HPDE6-E6E7 (cell line): ENCODE measurements around the gene SZT2.

Source experiments
- DNase-seq: peaks from one replicate; pipeline ENCODE4 v3.0.0; 2011; ENCODE audit warnings: missing footprints; ENCODE audit errors: extremely low spot score

SZT2 gene

DNA sequence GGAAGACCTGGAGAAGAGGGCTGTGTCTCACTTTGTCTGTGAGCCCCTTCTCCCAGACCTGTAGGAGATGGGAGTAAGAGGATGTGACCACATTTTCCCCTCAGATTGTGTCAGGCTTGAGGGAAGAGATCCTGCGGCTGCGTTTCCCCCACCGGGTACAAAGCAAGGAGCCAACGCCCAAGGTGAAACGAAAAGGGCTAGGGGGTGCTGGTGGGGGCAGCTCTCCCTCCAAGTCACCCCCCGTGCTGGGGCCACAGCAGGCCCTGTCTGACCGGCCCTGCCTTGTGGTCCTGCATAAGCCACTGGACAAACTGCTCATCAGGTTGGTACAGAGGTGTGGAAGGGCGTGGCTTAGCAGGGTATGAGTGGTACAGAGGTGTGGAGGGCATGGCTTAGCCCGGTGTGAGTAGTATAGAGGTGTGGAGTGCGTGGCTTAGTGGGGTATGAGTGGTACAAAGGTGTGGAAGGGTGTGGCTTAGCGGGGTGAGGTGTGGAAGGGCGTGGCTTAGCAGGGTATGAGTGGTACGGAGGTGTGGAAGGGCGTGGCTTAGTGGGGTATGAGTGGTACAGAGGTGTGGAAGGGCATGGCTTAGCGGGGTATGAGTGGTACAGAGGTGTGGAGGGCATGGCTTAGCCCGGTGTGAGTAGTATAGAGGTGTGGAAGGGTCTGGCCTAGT, 33.4 kb downstream of the SZT2 start:
- no peak for DNase-seq

DNA sequence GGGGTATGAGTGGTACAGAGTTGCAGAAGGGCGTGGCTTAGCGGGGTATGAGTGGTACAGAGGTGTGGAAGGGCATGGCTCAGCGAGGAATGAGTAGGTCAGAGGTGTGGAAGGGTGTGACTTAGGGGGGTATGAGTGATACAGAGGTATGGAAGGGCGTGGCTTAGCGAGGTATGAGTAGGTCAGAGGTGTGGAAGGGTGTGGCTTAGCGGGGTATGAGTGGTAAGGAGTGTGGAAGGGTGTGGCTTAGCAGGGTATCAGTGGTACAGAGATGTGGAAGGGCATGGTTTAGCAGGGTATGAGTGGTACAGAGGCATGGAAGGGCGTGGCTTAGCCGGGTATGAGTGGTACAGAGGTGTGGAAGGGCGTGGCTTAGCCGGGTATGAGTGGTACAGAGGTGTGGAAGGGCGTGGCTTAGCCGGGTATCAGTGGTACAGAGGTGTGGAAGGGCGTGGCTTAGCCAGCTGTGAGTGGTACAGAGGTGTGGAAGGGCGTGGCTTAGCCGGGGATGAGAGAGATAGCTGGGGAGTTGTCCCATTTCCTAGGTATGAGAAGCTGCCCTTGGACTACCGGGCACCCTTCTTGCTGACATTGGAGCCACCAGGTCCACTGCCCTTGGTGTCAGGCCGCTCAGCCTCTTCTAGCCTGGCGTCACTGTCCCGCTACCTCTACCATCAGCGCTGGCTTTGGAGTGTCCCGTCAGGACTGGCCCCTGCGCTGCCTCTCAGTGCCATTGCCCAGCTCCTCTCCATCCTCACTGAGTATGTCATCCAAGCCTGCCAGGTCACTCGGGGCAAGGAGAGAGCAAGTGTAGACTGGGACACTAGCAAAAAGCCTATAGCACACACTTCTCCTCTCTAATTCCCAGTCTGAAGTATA, 34.2 kb downstream of the SZT2 start:
- peak; percentile 56 for DNase-seq

DNA sequence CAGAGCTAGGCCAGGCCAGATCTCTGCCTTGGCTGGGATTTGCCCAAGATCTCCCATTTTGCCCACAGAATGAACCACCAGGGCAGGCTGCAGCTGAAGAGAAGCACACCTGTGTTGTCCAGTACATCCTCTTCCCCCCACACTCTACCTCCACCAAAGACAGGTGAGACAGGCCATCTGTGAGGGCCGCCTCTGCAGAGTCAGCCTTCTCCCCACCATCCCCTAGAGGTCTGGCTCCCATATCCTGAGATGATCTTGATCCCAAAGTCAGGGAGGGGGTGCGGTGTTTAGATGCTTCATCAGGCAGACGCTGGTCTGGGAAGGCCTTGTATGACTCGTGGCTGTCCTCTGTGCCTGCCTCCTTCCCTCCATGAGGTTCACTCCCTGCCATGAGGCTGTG, 35.3 kb downstream of the SZT2 start:
- DNase-seq, result no peak

DNA sequence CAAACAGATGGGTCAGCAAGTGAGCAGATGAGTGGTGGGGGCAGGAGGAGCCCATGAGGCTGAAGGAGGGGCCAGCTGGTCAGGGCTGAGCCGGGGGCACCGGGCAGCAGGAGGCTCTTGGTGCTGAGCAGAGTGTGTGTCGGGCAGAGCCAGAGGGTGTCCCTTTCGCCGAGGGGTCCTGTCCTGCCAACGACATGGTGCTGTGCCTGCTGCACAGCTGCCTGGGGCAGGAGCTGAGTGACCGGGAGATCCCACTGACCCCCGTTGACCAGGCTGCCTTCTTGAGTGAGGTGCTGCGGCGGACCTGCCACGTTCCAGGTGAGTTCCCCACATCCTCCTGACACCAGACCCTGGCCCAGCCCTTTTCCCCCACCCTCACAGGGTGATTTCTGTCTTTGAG, 36.5 kb downstream of the SZT2 start:
- DNase-seq, result no peak

DNA sequence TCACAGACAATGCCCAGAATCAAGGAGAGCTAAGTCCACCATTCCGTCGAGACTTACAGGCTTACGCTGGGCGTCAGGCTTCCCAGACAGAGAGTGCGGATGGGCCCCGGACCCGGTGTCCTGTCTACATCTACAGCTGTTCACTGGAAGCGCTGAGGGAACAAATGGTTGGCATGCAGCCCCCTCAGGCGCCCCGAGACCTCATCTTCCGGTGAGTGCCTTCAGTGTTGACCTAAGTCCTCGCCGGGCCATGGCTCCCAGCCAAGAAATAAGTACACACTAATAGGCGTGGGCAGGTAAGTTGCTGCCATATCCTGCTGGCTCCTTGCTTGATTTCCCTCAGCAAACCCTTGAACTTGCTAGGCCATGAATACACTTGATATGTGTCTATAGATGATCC, 37.8 kb downstream of the SZT2 start:
- DNase-seq, result no peak

DNA sequence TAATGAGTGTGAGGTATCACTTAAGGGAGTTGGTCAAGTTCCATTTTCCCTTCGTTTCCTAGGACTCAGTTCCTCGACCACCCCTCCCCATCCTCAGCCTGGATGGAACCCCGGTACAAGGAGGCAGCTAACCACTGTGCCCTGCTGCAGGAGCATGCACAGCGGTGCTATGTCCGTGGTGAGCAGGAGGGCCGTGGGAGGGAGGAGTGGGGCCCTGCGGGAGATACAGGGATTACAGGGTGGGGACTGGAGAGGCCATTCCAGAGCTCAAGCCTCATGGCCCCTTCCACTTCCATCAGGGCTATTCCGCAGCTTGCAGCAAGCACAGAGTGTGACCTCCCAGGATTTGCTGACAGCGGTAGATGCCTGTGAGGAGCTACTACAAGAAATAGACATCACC, 38.2 kb downstream of the SZT2 start:
- DNase-seq, result no peak

DNA sequence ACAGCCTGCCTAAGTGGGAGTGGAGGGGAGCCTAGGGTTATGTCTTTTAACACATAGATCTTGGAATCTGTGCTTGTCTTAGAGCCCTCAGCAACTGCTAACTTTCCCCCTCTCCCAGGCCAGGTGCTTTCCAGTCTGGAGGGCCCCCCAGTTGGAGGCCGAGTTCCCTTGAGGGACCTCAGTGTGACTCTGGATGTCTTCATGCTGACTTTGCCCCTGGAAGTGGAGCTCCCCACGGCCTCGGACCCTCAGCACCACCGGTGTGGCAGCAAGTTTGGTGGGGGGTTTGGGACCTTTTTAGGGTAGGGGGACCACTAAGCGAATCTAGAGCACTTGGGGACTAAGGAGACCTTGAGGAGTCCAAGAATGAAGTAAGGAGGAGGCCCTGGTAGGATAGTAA, 41.1 kb downstream of the SZT2 start:
- DNase-seq, result no peak

DNA sequence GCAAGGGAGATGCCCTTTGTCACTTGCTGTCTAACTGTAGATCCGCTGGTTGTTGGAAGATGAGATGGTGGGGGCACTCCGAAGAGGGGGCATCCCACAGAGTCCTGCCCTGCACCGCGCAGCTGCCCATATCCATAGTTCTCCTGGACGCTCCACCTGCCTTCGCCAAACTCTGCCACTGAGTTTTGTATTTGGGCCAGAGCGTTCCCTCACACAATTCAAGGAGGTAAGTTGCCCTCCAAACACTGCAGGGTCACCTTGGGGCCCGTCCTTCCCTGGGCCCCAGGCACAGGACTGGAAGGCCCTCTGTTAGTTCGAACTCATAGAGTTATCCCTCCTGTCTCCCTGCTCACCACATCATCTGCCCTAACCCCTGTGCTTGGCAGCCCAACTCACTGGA, 42.0 kb downstream of the SZT2 start:
- no peak for DNase-seq

DNA sequence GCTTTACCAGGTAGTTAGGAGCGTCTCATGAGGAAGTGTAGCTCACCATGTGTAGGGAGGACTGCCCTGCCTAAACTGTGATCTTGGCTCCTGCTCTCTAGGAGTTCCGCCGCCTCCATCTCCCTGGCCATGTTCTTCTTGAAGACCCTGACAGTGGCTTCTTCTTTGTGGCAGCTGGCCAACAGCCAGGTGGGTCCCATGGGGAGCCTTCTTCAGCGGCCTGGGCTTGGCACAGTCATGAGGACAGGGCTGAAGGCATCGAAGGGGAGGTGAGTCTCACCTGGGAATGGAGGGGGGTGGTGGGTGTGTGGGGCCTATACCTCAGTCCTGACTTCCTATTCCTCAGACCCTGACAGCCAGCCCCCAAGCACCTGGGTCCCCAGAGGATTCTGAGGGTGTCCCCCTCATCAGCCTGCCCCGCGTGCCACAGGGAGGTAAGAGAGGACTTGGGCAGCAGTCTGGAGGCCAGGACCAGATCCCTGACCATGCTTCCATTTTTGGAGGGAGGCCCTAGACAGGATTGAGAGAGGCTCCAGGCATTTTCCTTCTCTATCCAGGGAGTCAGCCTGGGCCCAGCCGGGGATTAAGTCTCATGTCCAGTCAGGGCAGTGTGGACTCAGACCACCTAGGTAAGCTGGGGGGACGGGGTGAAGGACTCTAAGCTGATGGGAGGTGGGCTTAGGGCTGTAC, 42.6 kb downstream of the SZT2 start:
- DNase-seq, result no peak

DNA sequence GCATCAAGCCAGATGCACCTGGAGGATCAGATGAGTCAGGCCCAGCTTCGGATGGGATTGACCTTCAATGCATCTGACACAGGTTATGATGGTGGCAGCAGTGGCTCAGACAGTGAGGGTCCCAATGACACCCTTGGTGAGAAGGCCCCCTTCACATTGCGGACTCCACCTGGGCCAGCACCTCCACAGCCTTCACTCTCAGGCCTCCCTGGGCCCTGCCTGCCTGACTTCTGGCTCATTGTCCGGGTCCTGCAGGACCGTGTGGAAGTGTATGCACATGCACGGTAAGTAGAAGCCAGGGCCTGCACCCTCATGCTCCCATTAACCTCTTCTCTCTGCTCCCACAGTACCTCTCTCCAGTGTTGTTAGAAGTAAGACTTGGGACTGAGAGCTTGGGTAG, 43.2 kb downstream of the SZT2 start:
- DNase-seq, result no peak

DNA sequence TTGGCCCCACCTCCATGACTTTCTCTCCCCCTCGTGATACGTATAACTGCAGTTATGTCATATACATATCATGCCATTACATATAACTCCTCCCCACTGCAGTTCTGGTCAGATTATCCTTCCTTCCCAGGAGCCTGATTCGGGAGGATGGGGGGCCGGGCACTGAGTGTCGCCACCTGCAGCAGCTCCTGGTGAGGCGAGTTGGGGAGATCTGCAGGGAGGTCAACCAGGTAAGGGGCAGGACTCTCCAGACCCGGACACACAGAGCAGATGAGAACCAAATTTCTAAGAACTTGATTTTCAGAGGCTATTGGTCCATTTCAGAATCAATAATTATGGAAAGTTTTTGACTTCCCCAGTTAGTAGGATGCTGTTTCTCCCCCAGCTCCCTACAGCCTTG, 44.6 kb downstream of the SZT2 start:
- DNase-seq, result no peak

DNA sequence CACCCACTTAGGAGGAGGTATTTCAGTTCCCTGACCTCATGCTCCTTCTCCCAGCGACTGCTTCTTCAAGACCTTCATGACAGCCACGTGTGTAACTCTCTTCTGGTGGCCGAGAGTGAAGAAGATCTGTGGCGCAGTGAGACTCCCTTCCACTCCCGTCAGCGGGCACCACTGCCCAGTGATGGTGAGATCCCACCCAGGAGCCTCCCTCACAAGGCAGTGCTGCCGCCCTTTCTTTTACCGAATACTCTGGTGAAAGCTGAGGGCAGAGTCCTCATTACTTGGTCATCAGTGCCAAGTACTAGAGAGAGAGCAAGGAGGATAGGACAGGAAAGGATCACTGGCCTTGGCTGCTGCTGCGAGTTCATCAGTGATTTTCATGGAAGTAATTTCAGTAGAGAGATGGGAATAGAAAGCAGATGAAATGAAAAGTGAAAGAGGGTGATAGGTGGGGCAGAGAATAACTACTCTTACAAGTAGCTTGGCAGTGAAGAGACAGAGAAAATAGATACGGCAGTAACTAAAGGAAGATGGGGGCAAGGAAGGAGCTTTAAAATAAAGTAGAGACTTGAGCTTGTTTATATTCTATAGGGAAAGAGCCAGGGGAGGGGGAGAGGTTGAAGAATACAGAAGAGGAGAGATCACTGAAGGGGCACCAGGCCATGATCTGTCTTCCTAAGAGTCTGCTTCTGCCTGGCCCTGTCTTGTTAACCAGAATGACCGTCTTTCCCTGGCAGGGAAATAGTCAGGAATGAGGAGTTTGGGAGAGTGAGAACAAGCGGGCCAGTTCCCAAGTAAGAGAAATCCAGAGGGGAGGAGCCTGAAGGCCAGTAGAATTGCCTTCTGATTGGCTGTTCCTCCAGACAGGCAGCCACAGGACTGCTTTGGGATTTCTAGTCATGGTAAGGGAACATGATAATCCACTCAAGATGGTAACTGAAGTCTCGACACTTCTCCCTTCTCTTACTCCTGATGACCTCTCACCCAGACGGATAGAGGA, 45.7 kb downstream of the SZT2 start:
- DNase-seq, result no peak

DNA sequence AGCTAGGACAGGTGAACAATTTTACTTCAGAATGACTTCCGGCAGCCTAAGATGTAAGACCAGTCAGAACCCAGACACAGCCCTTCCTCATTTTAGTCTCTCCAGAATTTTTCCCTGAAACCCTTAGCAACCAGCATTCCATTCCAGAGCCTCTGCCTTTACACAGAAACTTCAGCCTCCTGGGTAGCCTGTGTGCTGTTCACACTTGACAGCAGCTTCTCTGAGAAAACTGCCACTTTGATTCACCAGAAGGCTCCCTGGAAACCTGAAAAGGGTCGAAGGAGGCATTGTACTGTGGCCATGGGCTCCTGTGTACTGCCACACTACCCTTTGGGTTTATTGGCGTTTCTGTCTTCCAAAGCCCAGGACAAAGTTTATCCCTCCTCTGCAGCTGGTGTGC, 46.7 kb downstream of the SZT2 start:
- DNase-seq, result no peak

DNA sequence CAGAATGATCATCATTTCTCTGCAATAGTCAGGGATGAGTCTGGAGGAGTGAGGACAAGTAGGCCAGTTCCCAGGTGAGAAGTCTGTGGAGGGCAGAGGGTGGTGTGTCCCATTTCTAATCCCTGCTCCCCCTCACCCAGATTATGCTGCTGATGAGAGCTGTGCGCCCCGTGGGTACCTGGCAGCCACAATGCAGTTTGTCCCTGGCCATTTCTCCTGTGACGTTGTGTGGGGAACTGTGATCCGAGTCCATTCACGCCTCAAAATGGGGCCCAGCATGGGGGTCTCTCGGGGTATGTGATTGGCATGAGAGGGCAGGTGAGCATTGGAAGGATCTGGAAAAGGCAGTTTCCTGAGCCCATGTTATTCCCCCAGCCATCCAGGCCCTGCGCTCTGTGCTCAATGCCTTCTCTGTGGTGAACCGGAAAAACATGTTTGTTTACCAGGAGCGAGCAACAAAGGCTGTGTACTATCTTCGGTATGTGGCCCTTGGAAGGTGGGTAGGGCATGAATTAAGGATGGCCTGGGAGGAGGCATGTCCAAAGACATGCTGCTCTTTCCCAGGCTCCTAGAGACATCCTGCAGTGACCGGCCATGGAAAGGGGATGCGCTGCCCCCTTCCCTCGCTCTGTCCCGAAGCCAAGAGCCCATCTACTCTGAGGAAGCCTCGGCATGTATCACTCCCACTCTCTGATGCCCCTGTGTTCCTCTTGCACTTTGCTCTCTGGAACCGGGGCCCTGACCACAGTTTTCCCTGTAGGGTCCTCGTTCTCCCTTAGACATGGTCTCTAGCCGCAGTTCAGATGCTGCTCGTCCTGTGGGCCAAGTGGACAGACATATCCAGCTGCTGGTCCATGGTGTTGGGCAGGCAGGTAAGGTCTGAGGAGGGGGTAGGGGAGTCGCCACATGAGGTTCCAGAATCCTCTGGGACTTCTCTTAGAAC, 47.6 kb downstream of the SZT2 start:
- DNase-seq, result no peak

DNA sequence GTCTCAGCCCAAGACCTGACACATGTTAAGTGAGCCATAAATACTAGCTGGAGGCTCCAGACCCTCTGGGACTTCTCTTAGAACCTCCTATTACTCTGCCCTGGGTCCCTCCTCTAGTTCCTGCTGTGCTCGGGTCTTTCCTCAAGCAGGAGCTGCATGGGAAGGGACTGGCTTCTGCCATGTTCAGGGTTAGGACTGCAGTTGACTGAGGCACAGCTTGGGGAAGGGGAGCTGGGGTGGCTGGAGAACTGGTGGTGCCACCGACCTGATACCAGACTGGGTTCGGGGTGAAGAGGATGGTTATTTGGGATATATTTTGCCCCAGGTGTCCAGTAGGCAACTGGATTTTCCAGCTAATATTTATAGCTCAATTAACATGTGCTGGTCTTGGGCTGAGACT, 48.3 kb downstream of the SZT2 start:
- DNase-seq, result no peak

DNA sequence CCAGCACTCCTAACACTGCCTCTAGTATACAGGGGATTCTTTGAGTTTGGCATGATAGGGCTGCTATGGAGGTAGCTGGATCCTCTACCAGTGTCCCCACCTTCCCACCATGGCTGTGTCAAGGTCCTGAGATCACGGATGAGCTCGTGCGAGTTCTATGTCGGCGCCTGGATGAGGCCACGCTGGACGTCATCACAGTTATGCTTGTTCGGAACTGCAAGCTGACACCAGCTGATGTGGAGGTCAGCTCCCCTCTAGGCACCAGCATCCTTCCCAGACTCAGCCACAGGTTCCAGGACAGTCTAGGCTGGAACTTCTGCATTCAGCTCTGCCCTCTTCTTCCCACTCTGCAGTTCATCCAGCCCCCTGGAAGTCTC, 48.9 kb downstream of the SZT2 start:
- no peak for DNase-seq

DNA sequence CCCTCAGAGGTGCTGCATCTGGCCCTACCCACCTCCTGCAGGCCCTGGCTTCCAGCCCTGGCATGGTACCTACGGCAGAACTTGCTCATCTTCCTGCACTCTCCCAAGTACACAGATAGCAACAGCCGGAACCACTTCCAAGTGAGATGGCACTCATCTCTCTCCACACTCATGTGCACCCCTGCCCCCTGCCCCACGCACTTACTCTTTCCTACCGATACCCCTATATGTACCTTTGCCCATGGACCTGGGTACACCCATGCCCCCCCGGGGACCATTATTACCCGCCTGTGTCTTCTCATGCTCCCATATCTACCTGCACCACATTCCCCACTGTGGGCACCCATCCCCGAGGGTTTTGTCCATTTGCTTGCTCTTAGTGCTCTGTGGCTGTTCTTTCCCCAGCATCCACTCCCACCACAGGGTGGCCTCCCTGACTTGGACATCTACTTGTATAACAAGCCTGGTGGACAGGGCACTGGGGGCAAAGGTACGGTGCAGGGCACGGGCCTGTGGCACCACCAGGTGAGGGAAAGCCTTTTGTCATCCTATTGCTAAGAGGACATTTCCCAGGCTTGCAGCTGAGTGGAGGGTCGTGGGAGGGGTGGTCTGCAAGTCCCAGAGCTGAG, 49.4 kb downstream of the SZT2 start:
- no peak for DNase-seq

DNA sequence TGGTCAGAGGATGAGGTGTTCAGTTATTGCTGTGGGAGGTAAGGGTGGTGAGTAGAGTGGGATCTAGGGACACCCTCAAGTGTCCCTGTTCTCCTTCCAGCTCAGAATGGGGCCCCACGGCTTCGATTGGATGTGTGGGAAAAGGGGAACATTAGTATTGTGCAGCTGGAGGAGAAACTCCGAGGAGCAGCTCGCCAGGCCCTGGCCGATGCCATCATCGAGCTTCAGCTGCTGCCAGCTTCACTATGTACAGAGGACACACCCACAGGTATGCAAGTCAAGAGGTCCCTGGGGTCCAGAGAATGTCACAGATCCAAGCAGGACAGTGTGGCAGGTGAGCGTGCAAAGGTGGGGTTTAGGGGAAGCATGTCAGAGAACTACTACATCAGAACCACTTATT, 50.1 kb downstream of the SZT2 start:
- no peak for DNase-seq

DNA sequence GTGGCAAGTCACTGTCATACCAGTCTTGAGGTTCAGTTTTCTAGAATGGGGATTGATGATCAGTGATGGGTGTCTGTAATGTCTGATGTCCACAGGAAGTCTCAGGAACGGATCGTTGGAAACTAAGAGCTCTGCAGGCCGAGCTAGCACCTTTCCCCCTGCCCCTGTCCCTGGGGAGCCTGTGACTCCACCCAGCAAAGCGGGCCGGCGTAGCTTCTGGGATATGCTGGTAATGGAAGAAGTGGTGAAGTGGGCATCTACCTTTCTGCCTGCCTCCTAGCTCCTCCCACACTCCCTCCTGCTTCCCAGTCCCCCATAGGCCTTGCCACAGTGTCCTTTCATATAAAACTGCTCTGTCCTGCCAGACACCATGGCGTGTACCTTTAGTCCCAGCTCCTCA, 50.7 kb downstream of the SZT2 start:
- DNase-seq, result no peak
